Epithelial cell of umbilical artery (primary cell): ENCODE results near the gene ST6GALNAC2. TPM values are rescaled to one million over a fixed set of nuclear protein-coding genes. Genes with fewer than 3 reads are reported as not detected.

Source experiments
- total RNA-seq: library from RNA; depleted of rRNA; stranded (reverse); fragments of >200 nt; gene quantifications from 2 replicates; pipeline ENCODE4 v1.2.3, GENCODE V29; 2014

The ST6GALNAC2 gene
- 0.65 and 1.1 TPM in 2 replicates for total RNA-seq

GRCh38 chr17:76585649-76586593 is at the start of gene ST6GALNAC2:
TSS of gene ST6GALNAC2 (minus strand) at chr17:76585860. CDS start at chr17:76585808, 52 bp downstream.

GRCh38 chr17:76539631-76540271 is 45.9 kb downstream of the ST6GALNAC2 start, which contains the start of gene PRCD:
TSS of gene PRCD (plus strand) at chr17:76540044. CDS start at chr17:76540142, 98 bp downstream.

GRCh38 chr17:76537578-76538280 is 47.9 kb downstream of the ST6GALNAC2 start, which contains the start of gene CYGB:
TSS of gene CYGB (minus strand) at chr17:76537709. CDS start at chr17:76537542, 167 bp downstream.

Other genes with a start within 250 kb of the ST6GALNAC2 start
- gene PRPSAP1, start 231.9 kb downstream of the ST6GALNAC2 start, total RNA-seq, result 38.8 and 47.7 TPM in 2 replicates
- gene SPHK1, start 201.3 kb downstream of the ST6GALNAC2 start, total RNA-seq, result 30.5 and 148 TPM in 2 replicates
- gene UBE2O, start 132.7 kb downstream of the ST6GALNAC2 start, total RNA-seq, result 13.7 and 18.5 TPM in 2 replicates
- gene AANAT, start 118.3 kb downstream of the ST6GALNAC2 start, total RNA-seq, result not detected in 2 replicates
- gene RHBDF2, start 84.4 kb downstream of the ST6GALNAC2 start, total RNA-seq, result 8.1 and 18.1 TPM in 2 replicates
- gene CYGB, start 48.2 kb downstream of the ST6GALNAC2 start, total RNA-seq, result 0.32 and 0.46 TPM in 2 replicates
- gene PRCD, start 45.8 kb downstream of the ST6GALNAC2 start, total RNA-seq, result not detected in 2 replicates
- not detected in 2 replicates for gene ST6GALNAC1, start 57.9 kb upstream of the ST6GALNAC2 start, total RNA-seq
- 63.3 and 114 TPM in 2 replicates for gene MXRA7, start 125.1 kb upstream of the ST6GALNAC2 start, total RNA-seq
- 22.4 and 22.9 TPM in 2 replicates for gene JMJD6, start 140.7 kb upstream of the ST6GALNAC2 start, total RNA-seq
- 22.4 and 24.0 TPM in 2 replicates for gene METTL23, start 141.0 kb upstream of the ST6GALNAC2 start, total RNA-seq
- gene SRSF2, start 151.5 kb upstream of the ST6GALNAC2 start, total RNA-seq, result 189 and 281 TPM in 2 replicates
- 22.1 and 28.9 TPM in 2 replicates for gene MFSD11, start 152.3 kb upstream of the ST6GALNAC2 start, total RNA-seq